ENCODE data around the gene EN2. TPM values are rescaled to one million over a fixed set of nuclear protein-coding genes. Genes with fewer than 3 reads are reported as not detected.

Gene EN2
- total and polyA plus RNA-seq, 10 of the 15 experiments (the other 5 are each of a cell fraction or from before 2014, with no cell fraction given) = not detected

DNA sequence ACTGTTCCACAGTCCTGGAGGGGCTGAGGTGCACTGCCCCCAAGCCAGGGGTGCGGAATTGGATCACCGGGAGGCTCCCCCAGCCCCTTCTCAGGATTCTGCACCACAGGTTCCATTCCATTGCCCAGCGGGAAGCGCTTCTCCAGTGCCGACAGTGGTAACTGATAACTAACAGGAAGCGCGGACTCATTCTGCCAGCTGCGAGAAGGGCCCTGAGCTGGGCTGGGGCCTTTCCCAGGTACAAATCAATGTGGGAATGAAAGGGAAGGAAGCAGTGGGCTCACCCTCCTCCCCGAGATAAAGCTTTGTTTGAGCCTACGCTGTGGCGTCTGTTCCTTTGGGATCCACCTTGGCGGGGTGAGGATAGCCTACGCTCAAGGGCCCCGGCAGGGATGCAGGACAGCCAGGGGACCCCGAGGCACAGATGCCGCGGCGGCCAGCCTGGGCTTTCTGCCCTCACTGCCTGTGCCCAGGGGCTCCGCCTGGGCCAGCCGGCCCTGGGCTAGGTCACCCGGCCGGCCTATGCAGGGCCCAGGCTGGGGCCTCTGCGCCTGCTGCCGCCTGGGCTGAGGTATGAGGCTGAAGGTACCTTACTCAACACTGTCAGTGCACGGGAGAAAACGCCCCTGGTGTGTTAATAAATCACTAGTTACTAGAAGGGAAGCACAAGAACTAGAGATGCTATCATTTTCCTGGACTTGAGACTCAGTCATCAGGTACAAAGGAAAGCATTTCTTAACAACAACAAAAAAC lies 39.4 kb downstream of the EN2 start:
- FAIRE-seq (no peak), ATAC-seq (no peak), DNase-seq (ENCODE audit: low read depth, low spot score) (no peak)
- no peak overlapping the region for H3K4me2 ChIP-seq (ENCODE audit: control insufficient read depth, insufficient read depth)
- H3K9ac ChIP-seq (ENCODE audit: control insufficient read depth, insufficient read depth, low read length) = no peak overlapping the region
- ChIA-PET RAD21 (ENCODE audit: unreplicated experiment) (no interaction called here), SMC1A (ENCODE audit: uncharacterized antibody, unreplicated experiment) (no interaction called here), CTCF (no interaction called here), POLR2A (interaction anchor here (0.5 kb wide), 1 partner anchor 31 kb away, joined by 3 read pairs; no protein-coding TSS in a partner anchor)
- no peaks in the 10 kb centered on the region for H4K20me1 ChIP-seq (ENCODE audit: control insufficient read depth, insufficient read depth)
- in situ Hi-C loops (cut with MboI) (no loop called here), intact Hi-C loops (cut with micrococcal nuclease; ENCODE audit: unreplicated experiment) (no loop called here)
- H3K4me3 ChIP-seq = no peak overlapping the region
- 61% methylated on average over 25 of the region's 26 CpGs for WGBS (ENCODE audit: insufficient coverage, insufficient replicate concordance, low lambda C conversion rate, missing lambda C conversion rate)
- no peak overlapping the region for H2AFZ ChIP-seq (ENCODE audit: control insufficient read depth, low read depth, low read length)
- BruUV-seq (replicated peaks) = no TSS peak
- H3K36me3 ChIP-seq (ENCODE audit: control insufficient read depth in 2 of 2, insufficient read depth in 2 of 2, low read length in 1 of 2) = no peaks in the 10 kb centered on the region
- 0 out of 4 replicates have a peak, but pooled peaks cover 0 to 5% of the 10 kb centered on the region in 2 experiments for H3K27me3 ChIP-seq (replicated peaks in 1 of 2; ENCODE audit: control insufficient read depth in 2 of 2, insufficient read depth in 2 of 2, low read length in 1 of 2)
- H3K79me2 ChIP-seq (ENCODE audit: control insufficient read depth, insufficient read depth, low read length) = no peaks in the 10 kb centered on the region
- no peak for TF ChIP-seq FOXK2 (IDR thresholded peaks at IDR 0.05)
- no peak for TF ChIP-seq ZNF274 (IDR thresholded peaks at IDR 0.05; ENCODE audit: insufficient read depth, insufficient read length)
- no peak for TF ChIP-seq CHD1 (IDR thresholded peaks at IDR 0.05; ENCODE audit: low read depth, low read length)
- no peak for TF ChIP-seq KLF5 (IDR thresholded peaks at IDR 0.05; ENCODE audit: partially characterized antibody)
- no peak for TF ChIP-seq RUNX3 (IDR thresholded peaks at IDR 0.05; ENCODE audit: low read length)
- no peak for TF ChIP-seq TBL1XR1 (IDR thresholded peaks at IDR 0.05; ENCODE audit: low read depth, low read length)
- no peak for TF ChIP-seq GATAD2B (conservative IDR thresholded peaks at IDR 0.05; ENCODE audit: low read depth)
- TF ChIP-seq EED (IDR thresholded peaks at IDR 0.05; ENCODE audit: low read depth) = no peak
- TF ChIP-seq NFIC (IDR thresholded peaks at IDR 0.05; ENCODE audit: low read depth, low read length) = no peak
- TF ChIP-seq, protein P1, sequence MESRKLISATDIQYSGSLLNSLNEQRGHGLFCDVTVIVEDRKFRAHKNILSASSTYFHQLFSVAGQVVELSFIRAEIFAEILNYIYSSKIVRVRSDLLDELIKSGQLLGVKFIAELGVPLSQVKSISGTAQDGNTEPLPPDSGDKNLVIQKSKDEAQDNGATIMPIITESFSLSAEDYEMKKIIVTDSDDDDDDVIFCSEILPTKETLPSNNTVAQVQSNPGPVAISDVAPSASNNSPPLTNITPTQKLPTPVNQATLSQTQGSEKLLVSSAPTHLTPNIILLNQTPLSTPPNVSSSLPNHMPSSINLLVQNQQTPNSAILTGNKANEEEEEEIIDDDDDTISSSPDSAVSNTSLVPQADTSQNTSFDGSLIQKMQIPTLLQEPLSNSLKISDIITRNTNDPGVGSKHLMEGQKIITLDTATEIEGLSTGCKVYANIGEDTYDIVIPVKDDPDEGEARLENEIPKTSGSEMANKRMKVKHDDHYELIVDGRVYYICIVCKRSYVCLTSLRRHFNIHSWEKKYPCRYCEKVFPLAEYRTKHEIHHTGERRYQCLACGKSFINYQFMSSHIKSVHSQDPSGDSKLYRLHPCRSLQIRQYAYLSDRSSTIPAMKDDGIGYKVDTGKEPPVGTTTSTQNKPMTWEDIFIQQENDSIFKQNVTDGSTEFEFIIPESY (IDR thresholded peaks at IDR 0.05) = no peak
- TF ChIP-seq KAT2A (conservative IDR thresholded peaks at IDR 0.05; ENCODE audit: control insufficient read depth, low read depth, low read length) = no peak
- no peak for TF ChIP-seq PAX5 (IDR thresholded peaks at IDR 0.05; ENCODE audit: borderline replicate concordance, low read depth, low read length)
- no peak for TF ChIP-seq SMAD1 (IDR thresholded peaks at IDR 0.05; ENCODE audit: low read depth, partially characterized antibody)
- no peak for TF ChIP-seq STAT1 (conservative IDR thresholded peaks at IDR 0.05)
- TF ChIP-seq POLR2A (IDR thresholded peaks at IDR 0.05; ENCODE audit: low read depth, low read length) = no peak
- TF ChIP-seq SREBF1 (IDR thresholded peaks at IDR 0.05; ENCODE audit: low read length) = no peak
- H3K27ac ChIP-seq (ENCODE audit: control insufficient read depth, insufficient read depth) = no peak overlapping the region
- H3K9me3 ChIP-seq (replicated peaks; ENCODE audit: control insufficient read depth, insufficient read depth, low read length) = no peaks in the 10 kb centered on the region
- H3K4me1 ChIP-seq (ENCODE audit: control insufficient read depth, insufficient read depth, low read length) = no peaks in the 10 kb centered on the region
